HUES6 (cell line): ENCODE results near the gene HOXA3.

Experiments
- H3K27ac ChIP-seq: 2 replicates; pipeline ENCODE4 v1.7.0; 2013; ENCODE audit warnings: low read depth, mild to moderate bottlenecking, low read length, inconsistent platforms
- H3K27me3 ChIP-seq: 2 replicates; pipeline ENCODE4 v1.6.1; 2013; ENCODE audit warnings: low read length; ENCODE audit not compliant: control insufficient read depth, insufficient read depth
- H3K36me3 ChIP-seq: 2 replicates; pipeline ENCODE4 v1.6.1; 2013; ENCODE audit warnings: low read length; ENCODE audit not compliant: control insufficient read depth, insufficient read depth
- H3K4me1 ChIP-seq: 2 replicates; pipeline ENCODE4 v1.6.1; 2013; ENCODE audit warnings: low read length; ENCODE audit not compliant: control insufficient read depth, insufficient read depth
- H3K4me3 ChIP-seq: 2 replicates; pipeline ENCODE4 v1.5.1; 2013; ENCODE audit warnings: low read depth, low read length
- H3K9ac ChIP-seq: one replicate; pipeline ENCODE4 v1.6.1; 2013; ENCODE audit warnings: mild to moderate bottlenecking, low read length
- H3K9me3 ChIP-seq: 2 replicates; pipeline ENCODE4 v1.6.1; 2013; ENCODE audit warnings: low read depth, low read length; ENCODE audit not compliant: control insufficient read depth, insufficient read depth

HOXA3 gene

DNA sequence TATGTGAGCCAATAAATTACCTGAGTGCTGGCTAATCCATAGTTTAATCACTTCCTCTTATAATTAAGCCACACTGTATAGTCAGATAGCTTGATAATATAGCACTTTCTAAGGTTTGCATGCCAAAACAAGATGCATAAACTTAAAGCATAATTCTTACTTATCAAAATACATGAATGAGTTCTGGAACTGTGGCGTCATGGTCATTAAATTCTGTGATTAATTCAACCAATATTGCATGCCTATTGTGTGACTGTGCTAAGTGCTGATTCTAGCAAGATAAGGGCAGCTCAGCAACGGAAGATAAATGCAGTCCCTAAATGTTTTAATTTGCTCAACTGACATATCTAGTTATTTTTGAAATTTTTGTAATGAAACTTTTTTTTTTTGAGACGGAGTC, 86.2 kb downstream of the HOXA3 start:
- H3K4me1 ChIP-seq: no peaks in the 10 kb centered on the region
- no peaks in the 10 kb centered on the region for H3K36me3 ChIP-seq
- no peak overlapping the region for H3K27ac ChIP-seq
- H3K9ac ChIP-seq: no peak overlapping the region
- H3K27me3 ChIP-seq: no peaks in the 10 kb centered on the region
- no peaks in the 10 kb centered on the region for H3K9me3 ChIP-seq
- no peak overlapping the region for H3K4me3 ChIP-seq

GRCh38 chr7:27065709-27066108, 86.7 kb downstream of the HOXA3 start:
- no peak overlapping the region for H3K27ac ChIP-seq
- no peak overlapping the region for H3K4me3 ChIP-seq
- no peaks in the 10 kb centered on the region for H3K27me3 ChIP-seq
- H3K4me1 ChIP-seq: no peaks in the 10 kb centered on the region
- H3K36me3 ChIP-seq: no peaks in the 10 kb centered on the region
- no peak overlapping the region for H3K9ac ChIP-seq
- no peaks in the 10 kb centered on the region for H3K9me3 ChIP-seq

GRCh38 chr7:27064661-27065060, 87.7 kb downstream of the HOXA3 start:
- Histone ChIP-seq H3K4me3 (no peak overlapping the region), H3K27ac (no peak overlapping the region), H3K9ac (no peak overlapping the region), H3K36me3 (no peaks in the 10 kb centered on the region), H3K27me3 (no peaks in the 10 kb centered on the region), H3K4me1 (no peaks in the 10 kb centered on the region), H3K9me3 (no peaks in the 10 kb centered on the region)

DNA sequence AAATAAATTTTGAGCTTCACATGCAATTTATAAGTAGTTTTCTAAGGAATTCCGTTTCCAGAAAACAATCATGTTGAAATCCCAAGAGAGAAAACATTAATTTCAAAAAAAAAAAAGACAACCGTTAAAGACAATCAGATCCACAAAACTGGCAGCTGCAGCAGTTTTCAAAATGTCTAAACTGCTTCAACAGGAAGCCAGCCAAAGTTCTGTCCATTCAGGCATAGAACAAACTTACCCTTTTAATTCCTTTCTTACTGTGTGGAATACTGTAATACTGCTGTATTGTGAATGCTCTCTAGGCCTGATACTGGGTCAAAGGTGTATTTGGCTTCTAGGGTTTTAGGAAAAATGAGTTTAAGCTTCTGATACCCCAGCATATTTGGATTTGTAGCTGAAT, 88.2 kb downstream of the HOXA3 start:
- H3K9ac ChIP-seq: no peak overlapping the region
- H3K4me3 ChIP-seq: no peak overlapping the region
- H3K4me1 ChIP-seq: no peaks in the 10 kb centered on the region
- H3K36me3 ChIP-seq: no peaks in the 10 kb centered on the region
- no peaks in the 10 kb centered on the region for H3K9me3 ChIP-seq
- no peak overlapping the region for H3K27ac ChIP-seq
- no peaks in the 10 kb centered on the region for H3K27me3 ChIP-seq

DNA sequence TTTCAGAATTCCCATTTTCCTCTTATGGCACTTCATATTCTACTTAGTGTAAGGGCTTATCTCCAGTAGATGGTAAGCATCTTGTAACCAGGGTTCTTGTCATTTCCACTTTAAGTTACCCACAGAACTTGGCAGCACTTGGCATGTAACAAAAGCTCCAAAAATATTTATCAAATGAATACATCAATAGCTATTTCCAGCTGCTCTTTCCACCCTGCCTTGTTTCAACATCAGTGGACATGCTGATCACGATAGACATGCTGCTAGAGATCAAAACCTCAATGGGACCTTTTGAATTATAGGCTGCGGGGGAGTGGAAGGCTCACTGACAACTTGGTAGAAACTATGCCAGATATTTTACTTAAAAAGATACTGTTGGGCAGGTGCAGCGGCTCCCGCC, 89.4 kb downstream of the HOXA3 start:
- H3K27me3 ChIP-seq: no peaks in the 10 kb centered on the region
- H3K27ac ChIP-seq: no peak overlapping the region
- no peaks in the 10 kb centered on the region for H3K4me1 ChIP-seq
- H3K4me3 ChIP-seq: no peak overlapping the region
- H3K9ac ChIP-seq: no peak overlapping the region
- no peaks in the 10 kb centered on the region for H3K9me3 ChIP-seq
- H3K36me3 ChIP-seq: no peaks in the 10 kb centered on the region
